ACC112 (cell line): ENCODE data around the gene ARHGEF16.

ENCODE experiments used
- H2AFZ ChIP-seq: fragments of 200-600 bp; sonication (generic); one replicate; pipeline ENCODE4 v1.6.0; 2017; ENCODE audit warnings: antibody characterized with exemption, low read length; ENCODE audit not compliant: unreplicated experiment
- H3K27ac ChIP-seq: fragments of 200-600 bp; sonication (generic); 2 replicates; pipeline ENCODE4 v1.5.1; 2014; ENCODE audit warnings: low read depth, mild to moderate bottlenecking, antibody characterized with exemption, low read length, moderate library complexity
- H3K27me3 ChIP-seq: fragments of 200-600 bp; sonication (generic); 2 replicates; pipeline ENCODE4 v1.6.1; 2014; ENCODE audit warnings: mild to moderate bottlenecking, antibody characterized with exemption, low read length, moderate library complexity, mixed read lengths; ENCODE audit not compliant: insufficient read depth
- H3K36me3 ChIP-seq: fragments of 200-600 bp; sonication (generic); 2 replicates; pipeline ENCODE4 v1.6.1; 2016; ENCODE audit warnings: mild to moderate bottlenecking, antibody characterized with exemption, low read length, moderate library complexity, mixed read lengths; ENCODE audit not compliant: insufficient read depth
- H3K4me1 ChIP-seq: fragments of 200-600 bp; sonication (generic); one replicate; pipeline ENCODE4 v1.6.1; 2016; ENCODE audit warnings: low read length, mixed read lengths; ENCODE audit not compliant: insufficient read depth, unreplicated experiment, control insufficient read depth
- H3K4me3 ChIP-seq: fragments of 200-600 bp; sonication (generic); 2 replicates; pipeline ENCODE4 v1.5.1; 2014; ENCODE audit warnings: mild to moderate bottlenecking, low read depth, low read length
- H3K79me2 ChIP-seq: fragments of 200-600 bp; sonication (generic); one replicate; pipeline ENCODE4 v1.6.0; 2016; ENCODE audit warnings: low read length; ENCODE audit not compliant: control insufficient read depth, unreplicated experiment, insufficient read depth

Gene ARHGEF16

DNA sequence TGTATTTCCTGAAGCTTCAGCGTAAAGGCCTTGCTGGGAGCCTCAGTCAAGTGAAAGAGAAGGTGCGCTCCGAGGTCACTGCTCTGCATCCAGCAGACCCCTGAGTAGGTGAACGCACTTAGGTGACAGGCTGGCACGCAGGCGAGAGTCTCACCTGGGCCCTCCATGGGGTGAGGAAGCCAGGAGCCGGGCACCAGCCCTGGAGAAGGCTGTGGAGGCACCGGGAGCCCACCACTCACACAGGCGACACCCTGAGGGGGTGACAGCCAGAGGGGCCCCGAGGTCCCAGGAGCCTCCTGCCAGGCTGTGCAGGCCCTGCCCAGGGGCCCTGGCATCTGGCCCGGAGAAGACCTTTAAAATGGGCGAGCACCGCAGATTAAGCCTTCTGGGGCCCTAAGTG lies 67.6 kb downstream of the ARHGEF16 start:
- Histone ChIP-seq H2AFZ (no peak overlapping the region), H3K4me3 (no peak overlapping the region), H3K4me1 (no peaks in the 10 kb centered on the region), H3K36me3 (no peaks in the 10 kb centered on the region), H3K27me3 (no peaks in the 10 kb centered on the region), H3K27ac (no peak overlapping the region), H3K79me2 (no peaks in the 10 kb centered on the region)

DNA sequence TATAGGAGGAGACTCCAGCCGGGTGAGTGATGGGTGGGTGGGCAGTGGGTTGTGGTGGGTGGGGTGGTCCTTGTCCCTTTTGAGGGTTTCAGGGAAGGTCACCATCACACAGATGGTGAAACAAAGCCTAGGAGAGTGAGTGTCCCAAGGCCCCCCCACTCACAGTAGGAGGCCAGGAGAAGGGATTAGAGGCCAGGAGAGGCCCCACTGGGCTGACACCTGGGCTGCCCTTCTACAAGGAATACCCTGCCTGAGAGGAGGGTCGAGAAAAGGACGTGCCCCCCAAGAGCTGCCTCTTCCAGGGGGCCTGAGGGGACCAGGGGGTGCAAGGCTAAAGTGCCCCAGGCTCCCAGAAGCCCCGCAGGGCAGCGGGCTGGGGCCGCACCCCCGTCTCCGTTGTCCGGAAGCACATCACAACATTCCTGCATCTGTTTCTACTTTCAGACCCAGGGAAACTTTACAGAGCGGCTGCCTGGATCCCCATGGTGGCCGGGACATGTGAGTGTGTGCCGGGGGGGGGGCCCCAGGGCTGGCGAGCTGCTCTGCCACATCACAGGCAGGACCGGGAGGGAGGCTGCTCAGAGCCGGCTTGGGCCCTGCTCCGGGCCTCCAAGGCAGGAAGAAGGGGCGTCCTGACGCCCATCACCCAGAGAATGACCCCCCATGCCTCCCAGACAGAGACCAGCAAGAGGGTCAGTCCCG lies 68.2 kb downstream of the ARHGEF16 start:
- no peak overlapping the region for H2AFZ ChIP-seq
- H3K27ac ChIP-seq, result no peak overlapping the region
- no peaks in the 10 kb centered on the region for H3K4me1 ChIP-seq
- H3K4me3 ChIP-seq, result no peak overlapping the region
- no peaks in the 10 kb centered on the region for H3K27me3 ChIP-seq
- no peaks in the 10 kb centered on the region for H3K79me2 ChIP-seq
- H3K36me3 ChIP-seq, result no peaks in the 10 kb centered on the region

DNA sequence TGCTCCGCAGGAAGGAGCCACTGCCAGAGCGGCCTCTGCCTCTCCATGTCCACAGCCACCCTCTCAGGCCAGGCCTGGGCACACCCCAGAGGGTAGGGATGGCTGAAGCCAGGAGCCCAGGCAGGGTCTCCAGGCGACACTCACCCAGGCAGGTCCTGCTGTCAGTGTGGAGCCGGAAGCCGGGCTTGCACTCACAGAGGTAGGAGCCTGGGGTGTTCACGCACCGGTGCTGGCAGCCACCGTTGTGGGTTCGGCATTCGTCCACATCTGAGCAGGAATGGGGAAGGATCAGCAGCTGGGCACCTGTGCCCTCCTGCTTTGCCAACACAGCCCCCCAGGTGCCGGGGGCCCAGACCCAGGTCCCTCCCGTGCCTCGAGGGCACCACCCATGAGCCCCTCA lies 69.5 kb downstream of the ARHGEF16 start:
- no peaks in the 10 kb centered on the region for H3K4me1 ChIP-seq

DNA sequence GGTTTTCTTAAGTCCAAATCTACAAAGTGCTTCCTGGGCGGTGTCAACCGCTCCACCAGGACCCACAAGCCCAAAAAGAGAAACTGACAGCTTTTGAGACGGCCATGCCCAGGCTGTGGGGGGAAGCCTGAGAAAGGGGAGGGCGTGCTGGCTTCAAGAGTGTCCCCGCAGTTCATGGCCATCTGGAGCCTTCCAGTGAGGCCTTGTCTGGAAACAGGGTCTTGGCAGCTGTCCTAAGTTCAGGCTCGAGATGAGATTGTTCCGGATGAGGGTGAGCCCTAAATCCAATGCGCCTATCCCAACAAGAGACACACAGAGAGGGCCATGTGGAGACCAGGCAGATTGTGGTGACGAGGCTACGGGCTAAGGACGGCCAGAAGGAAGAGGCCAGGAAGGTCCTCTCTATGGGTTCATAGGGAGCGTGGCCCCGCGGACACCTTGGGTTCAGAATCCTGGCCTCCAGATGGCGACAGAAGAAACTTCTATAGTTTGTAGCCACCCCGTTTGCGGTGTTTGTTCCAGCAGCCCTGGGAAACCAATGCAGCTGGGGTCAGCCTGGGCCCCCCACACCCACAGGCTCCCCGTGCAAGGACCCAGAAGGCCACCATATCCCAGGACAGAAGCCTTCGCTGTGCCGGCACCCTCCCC lies 70.2 kb downstream of the ARHGEF16 start:
- Histone ChIP-seq H3K27me3 (no peaks in the 10 kb centered on the region), H3K27ac (no peak overlapping the region), H3K4me3 (no peak overlapping the region), H2AFZ (no peak overlapping the region), H3K4me1 (peaks cover 7% of the 10 kb centered on the region), H3K79me2 (peaks cover under 1% of the 10 kb centered on the region), H3K36me3 (no peaks in the 10 kb centered on the region)

More for the DNA sequence above, 69.5 kb downstream of the ARHGEF16 start:
- H3K27ac ChIP-seq, result no peak overlapping the region
- H3K36me3 ChIP-seq, result no peaks in the 10 kb centered on the region
- H3K79me2 ChIP-seq, result no peaks in the 10 kb centered on the region
- no peaks in the 10 kb centered on the region for H3K27me3 ChIP-seq
- H2AFZ ChIP-seq, result no peak overlapping the region
- H3K4me3 ChIP-seq, result no peak overlapping the region

DNA sequence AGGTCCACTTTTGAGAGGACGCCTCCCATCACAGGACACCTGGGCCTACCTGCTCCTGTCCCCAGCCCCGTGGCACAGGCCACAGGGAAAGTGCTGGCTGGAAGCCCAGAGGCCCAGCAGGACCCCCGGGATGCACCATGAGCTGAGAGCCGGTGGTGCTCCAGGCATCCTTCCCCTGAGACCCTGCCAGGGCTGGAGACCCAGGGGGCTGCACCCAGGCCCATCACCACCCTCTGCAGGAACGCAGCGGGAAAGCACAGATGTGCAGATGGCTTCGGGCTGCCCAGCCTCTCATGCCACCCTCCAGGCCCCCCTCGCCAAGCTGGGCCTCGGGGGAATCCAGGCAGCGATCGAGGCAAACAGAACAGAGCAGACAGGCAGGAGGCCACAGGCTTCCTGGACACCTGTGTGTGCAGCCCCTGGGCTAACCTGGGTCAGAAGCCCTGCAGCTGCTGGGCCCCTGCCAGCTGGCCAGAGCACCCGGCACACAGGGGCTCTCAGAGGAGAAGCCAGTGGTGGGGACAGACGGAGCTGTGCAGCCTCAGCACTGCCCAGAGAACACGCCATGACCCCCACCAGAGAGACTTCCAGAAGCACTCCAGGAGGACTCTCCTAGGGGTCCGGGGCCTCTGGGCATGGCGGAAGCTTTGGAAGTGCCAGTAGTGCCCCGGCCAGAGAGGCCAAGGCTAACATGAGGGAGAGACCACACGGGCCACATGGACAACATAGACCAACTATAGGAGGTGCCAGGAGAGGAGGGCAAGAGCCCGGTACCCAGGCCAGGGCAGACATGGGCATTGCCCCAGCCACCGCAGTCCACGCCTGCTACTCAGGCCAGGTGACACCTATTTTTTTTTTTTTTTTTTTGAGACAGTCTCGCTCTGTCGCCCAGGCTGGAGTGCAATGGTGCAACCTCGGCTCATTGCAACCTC lies 71.4 kb downstream of the ARHGEF16 start:
- Histone ChIP-seq H3K27ac (no peak overlapping the region), H3K36me3 (no peaks in the 10 kb centered on the region), H3K27me3 (no peaks in the 10 kb centered on the region), H3K4me1 (peaks cover 15% of the 10 kb centered on the region), H3K79me2 (peaks cover 3% of the 10 kb centered on the region), H2AFZ (no peak overlapping the region), H3K4me3 (no peak overlapping the region)

DNA sequence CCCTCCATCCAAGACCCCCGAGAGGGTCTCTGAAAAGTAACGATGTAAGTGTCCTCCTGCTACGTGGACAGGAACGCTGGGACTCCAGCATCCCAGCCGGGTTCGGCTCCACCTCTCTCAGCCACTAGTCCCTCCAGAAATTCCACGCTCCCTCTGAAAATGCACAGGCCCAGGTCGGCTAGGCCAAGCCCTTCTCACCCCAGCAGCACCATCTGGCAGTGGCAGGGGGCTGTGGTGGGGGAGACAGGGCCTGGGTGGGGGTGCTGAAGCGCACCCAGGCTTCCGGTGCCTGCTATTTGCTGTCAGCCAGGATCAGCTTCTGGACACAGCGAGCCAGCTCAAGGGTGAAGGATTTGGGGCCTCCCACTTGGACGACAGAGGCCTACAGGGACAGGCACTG lies 73.3 kb downstream of the ARHGEF16 start:
- Histone ChIP-seq H2AFZ (no peak overlapping the region), H3K4me3 (no peak overlapping the region), H3K36me3 (no peaks in the 10 kb centered on the region), H3K79me2 (peaks cover 3% of the 10 kb centered on the region), H3K27me3 (no peaks in the 10 kb centered on the region), H3K27ac (no peak overlapping the region), H3K4me1 (peaks cover 15% of the 10 kb centered on the region)

DNA sequence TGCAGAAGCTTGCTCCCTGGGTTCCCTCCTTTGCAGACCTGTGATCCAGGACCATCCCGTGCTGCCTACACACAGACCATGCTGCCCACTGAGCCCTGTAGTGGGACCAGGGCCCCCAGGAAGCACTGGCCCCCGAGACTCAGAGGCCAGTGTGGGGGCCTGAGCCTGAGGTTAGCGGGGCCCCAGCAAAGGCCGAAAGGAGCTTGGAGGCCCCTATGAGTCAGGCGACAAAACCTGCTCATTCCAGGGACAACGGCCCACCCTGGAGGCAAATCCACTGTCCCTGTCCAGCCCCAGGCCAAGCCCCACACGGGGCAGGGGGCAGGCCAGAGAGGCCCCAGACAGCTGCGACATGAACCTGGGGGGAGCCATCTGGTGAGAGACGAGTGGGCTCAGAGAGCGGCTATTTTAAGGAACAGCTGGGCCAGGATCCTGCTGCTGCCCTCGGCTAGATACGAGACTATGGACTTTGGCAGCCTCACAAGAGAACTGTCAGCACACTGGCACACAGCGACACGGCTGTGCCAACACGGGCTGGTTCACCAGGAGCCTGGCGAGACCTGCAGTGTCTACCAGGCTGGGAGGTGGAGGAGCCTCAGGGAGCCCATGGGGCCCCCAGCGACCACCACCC lies 74.7 kb downstream of the ARHGEF16 start:
- H3K27ac ChIP-seq, result no peak overlapping the region
- no peak overlapping the region for H2AFZ ChIP-seq
- peak overlapping the region; percentile 79 for H3K4me3 ChIP-seq
- no peaks in the 10 kb centered on the region for H3K27me3 ChIP-seq
- H3K79me2 ChIP-seq, result peaks cover 3% of the 10 kb centered on the region
- H3K36me3 ChIP-seq, result no peaks in the 10 kb centered on the region
- peaks cover 15% of the 10 kb centered on the region for H3K4me1 ChIP-seq

DNA sequence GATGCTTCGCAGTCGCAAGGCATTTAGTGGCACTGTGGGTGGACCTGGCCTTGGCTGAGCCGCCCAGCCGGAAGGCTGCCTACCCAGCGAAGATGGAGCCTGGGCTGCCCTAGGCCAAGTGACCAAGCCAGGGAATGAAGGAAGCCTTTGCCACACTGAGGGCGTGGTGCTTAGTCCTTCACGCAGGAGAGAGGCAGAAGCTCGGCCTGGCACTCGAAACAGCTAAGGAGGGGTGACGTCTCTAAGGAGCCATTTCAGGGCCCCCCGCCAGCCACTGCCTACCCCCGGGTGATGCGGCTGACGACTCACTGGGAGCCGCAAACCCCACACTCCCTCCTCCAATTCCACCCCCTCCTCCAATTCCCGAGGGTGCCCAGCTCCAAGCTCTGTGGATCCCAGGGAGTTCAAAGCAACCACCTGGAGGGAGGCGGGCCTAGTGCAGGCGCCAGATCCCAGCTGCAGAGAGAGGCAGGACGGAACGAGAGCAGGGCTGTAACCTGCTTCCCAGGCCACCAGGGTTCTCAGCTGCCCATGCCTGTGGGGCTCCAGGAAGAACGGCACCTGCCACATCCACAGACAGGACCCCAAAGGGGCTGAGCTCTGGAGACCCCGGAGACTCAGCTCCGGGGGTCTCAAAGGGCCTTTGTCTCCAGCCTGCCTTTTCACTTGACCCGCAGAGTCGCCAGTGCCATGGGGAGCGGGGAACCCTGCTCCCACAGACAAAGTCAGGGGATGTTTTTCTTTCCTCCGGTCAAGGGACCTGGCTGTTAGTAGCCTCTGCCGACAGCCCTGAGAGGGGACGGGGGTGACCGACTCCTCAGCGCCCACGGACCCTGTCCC lies 75.8 kb downstream of the ARHGEF16 start:
- no peaks in the 10 kb centered on the region for H3K27me3 ChIP-seq
- no peak overlapping the region for H2AFZ ChIP-seq
- peaks cover 3% of the 10 kb centered on the region for H3K79me2 ChIP-seq
- H3K27ac ChIP-seq, result no peak overlapping the region
- peak overlapping the region; percentile 79 for H3K4me3 ChIP-seq
- no peaks in the 10 kb centered on the region for H3K36me3 ChIP-seq
- H3K4me1 ChIP-seq, result peaks cover 15% of the 10 kb centered on the region
